Right lobe of liver (tissue), 6 donors: ENCODE measurements around the gene UBA5. TPM values are rescaled to one million over a fixed set of nuclear protein-coding genes. Genes with fewer than 3 reads are reported as not detected.
"Not testable (repeated sequence)": the region's sequence is repeated elsewhere in the genome, so short reads cannot be mapped to it uniquely, and the experiment has no call there.

Source experiments
- ATAC-seq, 4 donors: fragments of 200-7000 bp; cut with Tn5 transposase; one replicate each; pipeline ENCODE4 v1.9.1; 2020; ENCODE audit warnings: mild to moderate bottlenecking in 4 of 4, moderate library complexity in 4 of 4
- DNase-seq, 3 donors: peaks; one replicate each; pipeline ENCODE4 v3.0.0-alpha.2; 2020
- H3K27ac ChIP-seq, 3 donors: fragments of 200-600 bp; one replicate each; pipeline ENCODE4 v1.8.0; 2022
- H3K27me3 ChIP-seq, 2 donors: fragments of 200-600 bp; one replicate each; pipeline ENCODE4 v1.8.0; 2022
- H3K36me3 ChIP-seq, 4 donors: fragments of 200-600 bp; sonication (generic) in 1 of 4; one replicate each; pipeline versions ENCODE4 v1.5.1 to v1.8.0; 2017 to 2022; ENCODE audit warnings: control low read depth in 1 of 4
- H3K4me1 ChIP-seq, 4 donors: fragments of 200-600 bp; sonication (generic) in 1 of 4; one replicate each; pipeline versions ENCODE4 v1.5.1 to v1.8.0; 2017 to 2022; ENCODE audit warnings: control low read depth in 1 of 4
- H3K4me3 ChIP-seq, 3 donors: fragments of 200-600 bp; one replicate each; pipeline ENCODE4 v1.8.0; 2022
- H3K9me3 ChIP-seq, 4 donors: fragments of 200-600 bp; sonication (generic) in 1 of 4; one replicate each; pipeline versions ENCODE4 v1.5.1 to v1.8.0; 2017 to 2022; ENCODE audit warnings: control low read depth in 1 of 4
- POLR2A ChIP-seq: fragments of 450-650 bp; IDR thresholded peaks from one replicate; pipeline ENCODE4 v1.6.1; 2017; ENCODE audit warnings: antibody characterized with exemption, mild to moderate bottlenecking
- WGBS: methylation state at CpG from one replicate; pipeline ENCODE4 v1.1.6; 2018; ENCODE audit warnings: low coverage, low lambda C conversion rate; ENCODE audit not compliant: insufficient coverage; ENCODE audit errors: missing lambda C conversion rate; 5-methylcytosine and 5-hydroxymethylcytosine counted together
- intact Hi-C, 2 donors: fragments of 100-400 bp; cut with DNase I; formaldehyde crosslinking; loops; one replicate each; pipeline versions ENCODE4 v1.11.2 to v1.14.1; 2022
- long read RNA-seq: library from polyadenylated mRNA; unstranded; transcript quantifications from one replicate; pipeline ENCODE4 v2.0.0, GENCODE V29; 2019
- total RNA-seq, 6 experiments: library from RNA; depleted of rRNA in 2 of 6; stranded (reverse); fragments of >200 nt in 2 of 6; fragmentation: NEBNext Ultra II Directional in 3 of 6; extraction: Animal tissue kit (Norgen Biotek cat#: 25700) in 3 of 6; gene quantifications; one replicate each; pipeline versions ENCODE4 v1.1.0 to v1.2.4, GENCODE V29; 2016 to 2023
- TF ChIP-seq, protein P1 (sequence below), 4 donors: fragments of 200-600 bp in 3 of 4; fragments of 450-650 bp in 1 of 4; IDR thresholded peaks; one replicate each; pipeline versions ENCODE4 v1.5.1 to v1.8.0; 2016 to 2022; ENCODE audit warnings: antibody characterized with exemption in 4 of 4, mild to moderate bottlenecking in 2 of 4
- donor health status: DM: no; HTN: yes; CAD: no.
- donor health status: DM: no; HTN: no; CAD: no.
- donor health status: DM: no; HTN: no; CAD: no.
- donor health status: DM: no; HTN: yes; CAD: no.
- donor health status: DM: no; HTN: yes; CAD: no.

UBA5 gene
- 10 to 100 TPM; 24.3 to 41.3 (median 27.5) TPM for total RNA-seq
- long read RNA-seq, transcript UBA5-202 (12 exons, 3,705 nt): major isoform, 5 of 7 reads
- long read RNA-seq, partial matches to known transcripts: 1 of 7 reads
- long read RNA-seq, other reads (novel, unspliced or antisense): 1 of 7 reads

- ATAC-seq (peak; percentile 60 to 69 (median 66)), DNase-seq (peak; percentile 71 to 76 (median 72))
- H3K4me1 ChIP-seq: peaks cover 0 to 56% (median 13%) of the 10 kb centered on the region in 4 donors
- H3K4me3 ChIP-seq: peak within 1 kb of the TSS; percentile 75 to 88 (median 77)
- peak within 1 kb of the TSS; percentile 84 to 88 (median 85) for H3K27ac ChIP-seq
- intact Hi-C loops: no loop called here
- TF ChIP-seq, protein P1, sequence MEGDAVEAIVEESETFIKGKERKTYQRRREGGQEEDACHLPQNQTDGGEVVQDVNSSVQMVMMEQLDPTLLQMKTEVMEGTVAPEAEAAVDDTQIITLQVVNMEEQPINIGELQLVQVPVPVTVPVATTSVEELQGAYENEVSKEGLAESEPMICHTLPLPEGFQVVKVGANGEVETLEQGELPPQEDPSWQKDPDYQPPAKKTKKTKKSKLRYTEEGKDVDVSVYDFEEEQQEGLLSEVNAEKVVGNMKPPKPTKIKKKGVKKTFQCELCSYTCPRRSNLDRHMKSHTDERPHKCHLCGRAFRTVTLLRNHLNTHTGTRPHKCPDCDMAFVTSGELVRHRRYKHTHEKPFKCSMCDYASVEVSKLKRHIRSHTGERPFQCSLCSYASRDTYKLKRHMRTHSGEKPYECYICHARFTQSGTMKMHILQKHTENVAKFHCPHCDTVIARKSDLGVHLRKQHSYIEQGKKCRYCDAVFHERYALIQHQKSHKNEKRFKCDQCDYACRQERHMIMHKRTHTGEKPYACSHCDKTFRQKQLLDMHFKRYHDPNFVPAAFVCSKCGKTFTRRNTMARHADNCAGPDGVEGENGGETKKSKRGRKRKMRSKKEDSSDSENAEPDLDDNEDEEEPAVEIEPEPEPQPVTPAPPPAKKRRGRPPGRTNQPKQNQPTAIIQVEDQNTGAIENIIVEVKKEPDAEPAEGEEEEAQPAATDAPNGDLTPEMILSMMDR (IDR thresholded peaks at IDR 0.05): no peak
- peak; percentile 11 for TF ChIP-seq POLR2A
- 0% methylated on average over 45 of the region's 64 CpGs for WGBS
- no peaks in the 10 kb centered on the region for H3K27me3 ChIP-seq
- no peaks in the 10 kb centered on the region for H3K36me3 ChIP-seq
- H3K9me3 ChIP-seq: no peaks in the 10 kb centered on the region
Observed at GRCh38 chr3:132660052-132660810, at the start of gene UBA5. Gene UBA5, plus strand, starts transcription at chr3:132660329. Its CDS starts 209 bp downstream, at chr3:132660538.

DNA sequence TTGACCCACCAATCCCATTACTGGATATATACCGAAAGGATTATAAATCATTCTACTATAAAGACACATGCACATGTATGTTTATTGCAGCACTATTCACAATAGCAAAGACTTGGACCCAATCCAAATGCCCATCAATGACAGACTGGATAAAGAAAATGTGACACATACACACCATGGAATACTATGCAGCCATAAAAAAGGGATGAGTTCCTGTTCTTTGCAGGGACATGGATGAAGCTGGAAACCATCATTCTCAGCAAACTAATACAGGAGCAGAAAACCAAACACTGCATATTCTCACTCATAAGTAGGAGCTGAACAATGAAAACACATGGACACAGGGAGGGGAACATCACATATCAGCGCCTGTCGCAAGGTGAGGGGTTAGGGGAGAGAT is 44.8 kb upstream of the UBA5 start:
- ATAC-seq, H3K27ac ChIP-seq: not testable (repeated sequence)
- 100% methylated on average over 3 of the region's 3 CpGs for WGBS

DNA sequence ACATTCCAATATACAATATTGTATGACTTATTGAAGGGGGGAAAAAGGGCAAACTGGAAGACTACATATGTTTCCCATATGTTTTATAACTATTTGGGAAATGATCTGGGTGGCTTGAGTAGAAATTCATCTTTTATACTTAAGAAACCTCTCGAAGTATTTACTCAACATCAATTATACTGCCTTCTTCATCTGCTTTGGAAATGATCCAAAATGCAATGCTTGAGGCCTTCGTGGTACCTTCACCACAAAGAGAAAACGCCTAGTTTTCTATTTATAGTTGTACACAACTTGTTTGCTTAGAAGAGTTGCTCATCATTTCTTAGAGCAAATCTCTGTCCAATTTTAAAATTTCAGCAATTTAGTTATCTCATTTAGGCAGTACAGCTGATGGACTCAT is 44.2 kb upstream of the UBA5 start:
- TF ChIP-seq, protein P1 (IDR thresholded peaks at IDR 0.05): no peak
- TF ChIP-seq POLR2A: no peak
- peaks cover 0 to 11% (median 4%) of the 10 kb centered on the region in 4 donors for H3K36me3 ChIP-seq
- H3K27ac ChIP-seq: no peak overlapping the region
- intact Hi-C loops: no loop called here
- H3K4me3 ChIP-seq: no peak overlapping the region
- ATAC-seq (no peak), DNase-seq (no peak)
- H3K4me1 ChIP-seq: no peaks in the 10 kb centered on the region
- no peaks in the 10 kb centered on the region for H3K9me3 ChIP-seq
- whole genome bisulfite sequencing: 68% methylated on average over 3 of the region's 3 CpGs
- H3K27me3 ChIP-seq: no peaks in the 10 kb centered on the region

More for the DNA sequence above, 44.8 kb upstream of the UBA5 start:
- H3K4me3 ChIP-seq, DNase-seq, intact Hi-C loops, H3K9me3 ChIP-seq, H3K4me1 ChIP-seq, H3K27me3 ChIP-seq, H3K36me3 ChIP-seq: not testable (repeated sequence)

DNA sequence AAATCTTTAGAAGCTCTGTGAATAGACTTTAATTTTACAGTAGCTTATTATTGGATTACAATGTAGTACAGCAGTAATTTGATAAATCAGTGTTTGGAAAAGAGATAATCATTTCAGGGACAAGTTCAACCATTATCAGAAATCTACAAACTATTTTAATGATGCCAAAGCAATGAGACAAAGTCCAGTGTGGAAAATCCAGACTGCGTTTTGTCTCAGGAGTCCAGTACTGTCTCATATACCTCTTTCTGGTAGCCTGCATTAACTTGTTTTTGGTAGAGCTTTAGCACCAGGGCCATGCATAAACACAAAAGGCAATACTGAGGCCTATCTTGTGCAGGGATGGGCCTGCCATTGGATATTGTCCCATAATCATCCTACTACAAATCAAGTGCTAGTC is 43.3 kb upstream of the UBA5 start:
- H3K36me3 ChIP-seq: peaks cover 0 to 11% (median 4%) of the 10 kb centered on the region in 4 donors
- no peaks in the 10 kb centered on the region for H3K9me3 ChIP-seq
- WGBS: 20% methylated on average over 1 of the region's 1 CpG
- no peaks in the 10 kb centered on the region for H3K4me1 ChIP-seq
- no peaks in the 10 kb centered on the region for H3K27me3 ChIP-seq
- ATAC-seq (peak in 1 of 4 donors; percentile 20), DNase-seq (no peak)
- intact Hi-C loops: no loop called here
- TF ChIP-seq POLR2A: no peak
- H3K4me3 ChIP-seq: no peak overlapping the region
- no peak overlapping the region for H3K27ac ChIP-seq

- intact Hi-C loops: no loop called here
- Histone ChIP-seq H3K9me3 (no peaks in the 10 kb centered on the region), H3K27ac (no peak overlapping the region), H3K4me3 (no peak overlapping the region), H3K4me1 (no peaks in the 10 kb centered on the region), H3K27me3 (no peaks in the 10 kb centered on the region), H3K36me3 (peaks cover 0 to 27% (median 18%) of the 10 kb centered on the region in 4 donors)
- peak in 1 of 4 donors; percentile 25 for ATAC-seq
- TF ChIP-seq, protein P1 (IDR thresholded peaks at IDR 0.05): no peak
- TF ChIP-seq POLR2A: no peak
- WGBS: 44% methylated on average over 1 of the region's 1 CpG
- DNase-seq: no peak
Observed at GRCh38 chr3:132622148-132622547, 38.0 kb upstream of the UBA5 start.
